ENCODE measurements around the gene CKS1B. TPM values are rescaled to one million over a fixed set of nuclear protein-coding genes. Genes with fewer than 3 reads are reported as not detected.

CKS1B gene
- total RNA-seq, 4 donors from 2014 or later, result 34.9 to 72.8 (median 55.3) TPM

DNA sequence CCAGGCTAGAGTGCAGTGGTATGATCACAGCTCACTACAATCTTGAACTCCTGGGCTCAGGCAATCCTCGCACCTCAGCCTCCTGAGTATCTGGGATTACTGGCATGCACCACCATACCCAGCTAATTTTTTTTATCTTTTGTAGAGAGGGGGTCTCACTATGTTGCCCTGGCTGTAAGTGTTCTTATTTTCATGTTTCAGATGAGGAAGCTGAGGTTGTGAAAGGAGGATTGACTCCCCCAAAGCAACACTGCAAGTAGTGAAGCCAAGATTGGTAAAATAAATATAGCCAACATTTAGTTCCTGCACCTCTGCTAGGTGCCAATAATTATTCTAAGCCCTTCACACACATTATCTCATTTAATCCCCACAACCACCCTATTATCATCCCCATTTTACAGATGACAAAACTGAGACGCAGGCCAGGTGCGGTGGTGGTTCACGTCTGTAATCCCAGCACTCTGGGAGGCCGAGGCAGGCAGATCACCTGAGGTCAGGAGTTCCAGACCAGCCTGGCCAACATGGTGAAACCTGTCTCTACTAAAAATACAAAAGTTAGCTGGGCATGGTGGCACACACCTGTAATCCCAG, 40.0 kb upstream of the CKS1B start:
- intact Hi-C loops (cut with DNase I), result no loop called here
- peaks cover 0 to 22% (median 9%) of the 10 kb centered on the region in 3 donors for H3K36me3 ChIP-seq
- no peak for DNase-seq
- H3K4me3 ChIP-seq, result no peak overlapping the region
- H3K9me3 ChIP-seq, result no peaks in the 10 kb centered on the region
- H3K27ac ChIP-seq, result no peak overlapping the region
- WGBS, 2 donors, result 88 to 100% methylated on average over 2 to 4 of the region's 5 CpGs
- peaks cover 24 to 56% (median 26%) of the 10 kb centered on the region in 3 donors for H3K4me1 ChIP-seq
- TF ChIP-seq, protein P1, sequence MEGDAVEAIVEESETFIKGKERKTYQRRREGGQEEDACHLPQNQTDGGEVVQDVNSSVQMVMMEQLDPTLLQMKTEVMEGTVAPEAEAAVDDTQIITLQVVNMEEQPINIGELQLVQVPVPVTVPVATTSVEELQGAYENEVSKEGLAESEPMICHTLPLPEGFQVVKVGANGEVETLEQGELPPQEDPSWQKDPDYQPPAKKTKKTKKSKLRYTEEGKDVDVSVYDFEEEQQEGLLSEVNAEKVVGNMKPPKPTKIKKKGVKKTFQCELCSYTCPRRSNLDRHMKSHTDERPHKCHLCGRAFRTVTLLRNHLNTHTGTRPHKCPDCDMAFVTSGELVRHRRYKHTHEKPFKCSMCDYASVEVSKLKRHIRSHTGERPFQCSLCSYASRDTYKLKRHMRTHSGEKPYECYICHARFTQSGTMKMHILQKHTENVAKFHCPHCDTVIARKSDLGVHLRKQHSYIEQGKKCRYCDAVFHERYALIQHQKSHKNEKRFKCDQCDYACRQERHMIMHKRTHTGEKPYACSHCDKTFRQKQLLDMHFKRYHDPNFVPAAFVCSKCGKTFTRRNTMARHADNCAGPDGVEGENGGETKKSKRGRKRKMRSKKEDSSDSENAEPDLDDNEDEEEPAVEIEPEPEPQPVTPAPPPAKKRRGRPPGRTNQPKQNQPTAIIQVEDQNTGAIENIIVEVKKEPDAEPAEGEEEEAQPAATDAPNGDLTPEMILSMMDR (IDR thresholded peaks at IDR 0.05), result no peak
- TF ChIP-seq POLR2A (IDR thresholded peaks at IDR 0.05), result no peak
- no peaks in the 10 kb centered on the region for H3K27me3 ChIP-seq

DNA sequence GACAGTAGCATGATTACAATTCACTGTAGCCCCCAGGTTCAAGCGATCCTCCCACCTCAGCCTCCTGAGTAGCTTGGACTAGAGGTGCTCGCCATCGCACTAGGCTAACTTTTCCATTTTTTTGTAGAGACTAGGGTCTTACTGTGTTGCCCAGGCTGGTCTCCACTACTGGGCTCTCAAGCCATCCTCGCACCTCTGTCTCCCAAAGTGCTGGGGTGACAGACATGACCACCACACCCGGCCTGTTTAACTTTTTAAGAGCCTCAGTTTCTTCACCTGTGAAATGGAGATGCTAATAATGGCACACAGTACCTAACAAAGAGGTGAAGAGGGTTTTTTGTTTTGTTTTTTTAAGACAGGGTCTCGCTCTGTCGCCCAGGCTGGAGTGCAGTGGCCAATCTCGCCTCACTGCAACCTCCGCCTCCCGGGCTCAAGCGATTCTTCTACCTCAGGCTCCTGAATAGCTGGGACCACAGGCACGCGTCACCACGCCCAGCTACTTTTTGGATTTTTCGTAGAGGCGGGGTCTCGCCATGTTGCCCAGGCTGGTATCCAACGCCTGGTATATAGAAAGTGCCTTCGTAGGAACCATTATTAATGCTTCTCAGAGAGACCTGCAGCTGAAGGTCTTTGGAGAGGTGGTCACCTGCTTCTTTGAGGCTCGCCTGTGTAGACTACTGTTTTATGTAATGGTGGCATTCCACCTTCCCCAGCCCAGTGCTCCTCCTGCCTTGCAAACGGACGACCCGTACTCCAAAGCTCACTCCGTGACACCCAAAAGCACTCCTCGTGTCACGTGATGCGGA, 38.5 kb upstream of the CKS1B start:
- peaks cover 0 to 7% (median 4%) of the 10 kb centered on the region in 3 donors for H3K36me3 ChIP-seq
- WGBS, 2 donors, result 37 to 41% methylated on average over 16 to 24 of the region's 27 CpGs
- no peaks in the 10 kb centered on the region for H3K27me3 ChIP-seq
- TF ChIP-seq, protein P1 (IDR thresholded peaks at IDR 0.05), result no peak
- no peak for TF ChIP-seq POLR2A (IDR thresholded peaks at IDR 0.05)
- no peaks in the 10 kb centered on the region for H3K9me3 ChIP-seq
- H3K4me1 ChIP-seq, result peaks cover 38 to 71% (median 41%) of the 10 kb centered on the region in 3 donors
- peak overlapping the region; percentile 97 to 99 (median 98) for H3K27ac ChIP-seq
- DNase-seq, result no peak
- H3K4me3 ChIP-seq, result peak overlapping the region; percentile 49 to 75 (median 68)
- intact Hi-C loops (cut with DNase I), result no loop called here

DNA sequence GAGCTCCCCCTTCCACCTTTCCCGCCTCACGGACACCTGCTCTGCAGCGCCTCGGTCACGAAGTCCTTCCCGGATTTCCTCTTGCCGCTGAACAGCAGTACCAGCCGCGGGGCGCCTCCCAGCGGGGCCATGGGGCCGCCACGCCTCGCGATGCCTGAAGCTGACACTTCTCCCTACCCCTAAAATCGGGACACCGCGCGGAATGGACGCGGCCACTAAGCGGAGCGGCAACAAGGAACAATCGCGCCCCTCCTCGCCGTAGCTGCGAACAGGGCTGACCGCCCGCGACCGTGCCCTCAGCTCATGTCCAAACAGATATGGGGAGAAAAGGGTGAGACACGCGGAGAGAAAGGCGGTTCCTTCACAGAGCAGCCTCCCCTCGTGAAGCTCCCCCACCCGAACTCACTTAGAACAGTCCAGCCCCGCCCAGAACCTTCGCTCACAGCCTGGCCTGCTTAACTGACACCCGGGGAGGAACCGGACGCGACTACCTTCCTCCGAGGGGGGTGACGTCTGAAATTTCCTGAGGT, 37.9 kb upstream of the CKS1B start, which contains the start of gene PMVK:
TSS of gene PMVK (minus strand) at position 165 of the 530 bp plus-strand sequence. CDS start at position 131, 34 bp downstream.
- Histone ChIP-seq H3K9me3 (no peaks in the 10 kb centered on the region), H3K4me1 (peaks cover 45 to 77% (median 47%) of the 10 kb centered on the region in 3 donors), H3K27me3 (no peaks in the 10 kb centered on the region), H3K27ac (peak within 1 kb of the TSS; percentile 97 to 99 (median 98)), H3K4me3 (peak within 1 kb of the TSS; percentile 49 to 75 (median 68)), H3K36me3 (peaks cover 0 to under 1% (median 0%) of the 10 kb centered on the region in 3 donors)
- DNase-seq, result peak; percentile 86
- intact Hi-C loops (cut with DNase I), result no loop called here
- TF ChIP-seq POLR2A (IDR thresholded peaks at IDR 0.05), result peak in 3 of 4 donors; percentile 18 to 69 (median 46)
- TF ChIP-seq, protein P1 (IDR thresholded peaks at IDR 0.05), result peak in 4 of 6 experiments; percentile 14 to 43 (median 28)
- 0% methylated on average over 3 to 12 of the region's 45 CpGs for WGBS, 2 donors

GRCh38 chr1:154937085-154937987, 37.1 kb upstream of the CKS1B start:
- TF ChIP-seq, protein P1 (IDR thresholded peaks at IDR 0.05), result peak in 3 of 6 experiments; percentile 32 to 40 (median 36)
- TF ChIP-seq POLR2A (IDR thresholded peaks at IDR 0.05), result peak in 2 of 4 donors; percentile 40 to 73
- Histone ChIP-seq H3K27me3 (no peaks in the 10 kb centered on the region), H3K4me1 (peaks cover 52 to 77% (median 52%) of the 10 kb centered on the region in 3 donors), H3K36me3 (no peaks in the 10 kb centered on the region), H3K9me3 (no peaks in the 10 kb centered on the region), H3K4me3 (peak overlapping the region; percentile 49 to 75 (median 68)), H3K27ac (peak overlapping the region; percentile 97 to 99 (median 98))
- intact Hi-C loops (cut with DNase I), result no loop called here
- DNase-seq, result peak; percentile 56
- 2% methylated on average over 9 to 11 of the region's 36 CpGs for WGBS, 2 donors
